Stimulated activated CD8-positive, alpha-beta memory T cell treated with anti-CD3 and anti-CD28 coated beads, Interleukin-12 subunit alpha, Interleukin-12 subunit beta, amount 100 ng/mL, for 24 hours (primary cell): ENCODE results near the gene ARHGEF18.

ENCODE experiments used
- DNase-seq: peaks from one replicate; pipeline ENCODE4 v3.0.0-alpha.2; 2020; ENCODE audit errors: extremely low read depth

ARHGEF18 gene

GRCh38 chr19:7383284-7383683 lies 34.5 kb downstream of the ARHGEF18 start:
- DNase-seq: no peak

GRCh38 chr19:7385062-7385461 lies 36.3 kb downstream of the ARHGEF18 start:
- DNase-seq: no peak

GRCh38 chr19:7386308-7386707 lies 37.6 kb downstream of the ARHGEF18 start:
- DNase-seq: no peak

GRCh38 chr19:7386769-7387168 lies 38.0 kb downstream of the ARHGEF18 start:
- no peak for DNase-seq

GRCh38 chr19:7391218-7391670 lies 42.5 kb downstream of the ARHGEF18 start:
- DNase-seq: no peak

GRCh38 chr19:7393459-7393858 lies 44.7 kb downstream of the ARHGEF18 start:
- DNase-seq: no peak

GRCh38 chr19:7393939-7394730 lies 45.4 kb downstream of the ARHGEF18 start:
- DNase-seq: no peak

GRCh38 chr19:7394731-7395359 lies 46.1 kb downstream of the ARHGEF18 start:
- peak; percentile 66 for DNase-seq

GRCh38 chr19:7395360-7396066 lies 46.8 kb downstream of the ARHGEF18 start:
- DNase-seq: no peak

- no peak for DNase-seq
Observed at GRCh38 chr19:7397687-7398086, 49.0 kb downstream of the ARHGEF18 start.
